HuH-7 (cell line): Measurements from ENCODE around the gene CROCC2.

Experiments used
- DNase-seq: peaks from one replicate; pipeline ENCODE4 v3.0.0; 2011; ENCODE audit warnings: low spot score

Gene CROCC2

GRCh38 chr2:240875228-240876034, 30.7 kb upstream of the CROCC2 start:
- no peak for DNase-seq

- no peak for DNase-seq
Observed at GRCh38 chr2:240876035-240876474, 30.1 kb upstream of the CROCC2 start.

DNA sequence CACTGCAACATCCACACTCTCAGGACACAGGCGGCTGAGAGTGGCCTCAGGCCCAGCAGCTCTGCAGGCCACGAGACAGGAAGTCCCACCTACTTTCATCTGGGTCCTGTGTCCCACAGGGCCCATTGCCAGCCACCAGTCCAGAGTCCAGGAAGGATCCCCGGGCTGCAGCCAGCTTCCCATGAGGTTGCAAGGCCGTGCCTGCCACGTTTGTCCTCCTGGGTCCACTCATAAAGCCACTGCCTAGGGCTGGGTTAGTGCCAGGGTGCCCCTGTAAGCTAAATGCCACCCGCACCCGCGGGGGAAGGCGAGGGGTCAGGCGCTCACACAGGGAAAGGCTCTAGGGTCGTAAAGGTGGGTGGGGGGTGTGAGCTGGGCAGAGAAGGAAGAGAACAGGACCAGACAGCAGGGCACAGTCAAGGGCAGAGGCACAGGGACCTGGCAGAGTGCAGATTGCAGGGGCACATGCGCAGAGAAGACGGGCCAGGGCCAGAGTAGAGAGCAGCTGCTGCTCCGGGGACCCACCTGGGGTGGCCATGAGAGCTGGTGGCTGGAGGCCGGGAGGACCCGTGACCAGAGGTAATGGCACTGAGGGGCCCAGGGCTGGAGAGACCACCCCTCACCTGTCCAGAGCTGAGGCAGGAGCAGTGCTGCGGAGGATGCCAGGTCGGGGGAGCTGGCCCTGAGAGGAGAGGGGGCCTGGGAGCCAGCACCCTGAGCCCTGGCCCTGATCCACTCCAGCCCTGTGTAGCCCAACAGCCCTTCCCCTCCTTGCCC, 29.5 kb upstream of the CROCC2 start:
- peak; percentile 50 for DNase-seq

DNA sequence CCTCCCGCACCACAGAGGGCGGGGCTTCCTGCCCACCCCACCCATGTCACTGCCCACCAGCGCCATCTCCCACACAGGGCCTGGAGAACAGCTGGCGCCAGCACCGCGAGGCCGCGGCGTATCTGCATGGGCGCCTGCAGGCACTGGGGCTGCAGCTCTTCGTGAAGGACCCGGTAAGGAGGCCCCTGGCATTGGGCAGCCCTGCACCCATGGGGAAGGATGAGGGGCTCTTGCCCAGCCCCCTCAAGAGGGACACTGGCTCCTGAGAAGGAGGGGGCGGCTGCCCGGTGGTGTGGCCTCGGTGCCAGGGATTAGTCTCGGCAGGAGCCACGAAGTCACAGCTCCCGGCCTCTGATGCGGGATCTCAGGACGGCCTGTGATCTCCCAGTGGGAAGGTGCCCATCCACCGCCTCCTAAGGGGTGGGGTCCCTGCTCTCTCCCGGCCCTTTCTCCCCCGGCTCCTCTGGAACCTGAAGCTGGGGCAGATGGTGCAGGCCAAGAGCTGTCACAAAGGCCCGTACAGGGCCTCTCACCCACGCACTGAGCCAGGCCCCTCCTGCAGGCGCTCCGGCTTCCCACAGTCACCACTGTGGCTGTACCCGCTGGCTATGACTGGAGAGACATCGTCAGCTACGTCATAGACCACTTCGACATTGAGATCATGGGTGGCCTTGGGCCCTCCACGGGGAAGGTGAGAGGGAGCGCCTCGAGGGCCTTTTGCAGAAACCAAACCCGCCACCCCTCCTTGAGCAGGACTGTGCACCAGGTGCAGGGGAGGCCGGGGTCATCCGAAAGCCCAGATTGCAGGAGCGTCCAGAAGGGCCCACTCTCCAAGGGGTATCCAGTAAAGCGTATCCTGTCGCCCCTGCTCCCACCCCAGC, 28.4 kb upstream of the CROCC2 start:
- no peak for DNase-seq

DNA sequence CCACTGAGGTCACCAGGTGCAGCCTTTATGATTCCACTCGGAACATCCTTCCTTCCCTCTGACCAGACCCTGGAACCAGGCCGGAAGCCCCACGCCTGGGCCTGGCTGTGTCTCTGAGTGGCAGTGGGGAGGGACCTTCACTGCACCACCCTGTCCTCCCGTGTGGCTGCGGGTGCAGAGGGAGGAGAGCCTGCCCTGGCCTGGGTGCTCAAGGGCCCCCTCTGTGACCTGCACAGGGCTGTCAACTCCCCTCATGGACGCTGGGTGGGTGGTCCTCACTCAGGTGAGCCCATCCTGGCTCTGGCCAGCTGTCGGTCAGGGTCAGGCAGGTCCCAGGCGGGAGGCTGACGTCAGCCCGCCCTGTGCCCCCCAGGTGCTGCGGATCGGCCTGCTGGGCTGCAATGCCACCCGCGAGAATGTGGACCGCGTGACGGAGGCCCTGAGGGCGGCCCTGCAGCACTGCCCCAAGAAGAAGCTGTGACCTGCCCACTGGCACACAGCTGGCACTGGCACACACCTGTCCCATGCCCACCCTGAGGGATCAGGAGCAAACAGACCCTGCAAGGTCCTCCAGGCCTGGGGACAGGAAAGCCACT, 27.7 kb upstream of the CROCC2 start:
- no peak for DNase-seq

GRCh38 chr2:240879105-240879504, 27.0 kb upstream of the CROCC2 start:
- no peak for DNase-seq

GRCh38 chr2:240881913-240882312, 24.2 kb upstream of the CROCC2 start:
- no peak for DNase-seq

- no peak for DNase-seq
Observed at GRCh38 chr2:240884221-240884620, 21.9 kb upstream of the CROCC2 start.

- no peak for DNase-seq
Observed at GRCh38 chr2:240884745-240885144, 21.4 kb upstream of the CROCC2 start.

GRCh38 chr2:240885566-240885965, 20.6 kb upstream of the CROCC2 start:
- no peak for DNase-seq

DNA sequence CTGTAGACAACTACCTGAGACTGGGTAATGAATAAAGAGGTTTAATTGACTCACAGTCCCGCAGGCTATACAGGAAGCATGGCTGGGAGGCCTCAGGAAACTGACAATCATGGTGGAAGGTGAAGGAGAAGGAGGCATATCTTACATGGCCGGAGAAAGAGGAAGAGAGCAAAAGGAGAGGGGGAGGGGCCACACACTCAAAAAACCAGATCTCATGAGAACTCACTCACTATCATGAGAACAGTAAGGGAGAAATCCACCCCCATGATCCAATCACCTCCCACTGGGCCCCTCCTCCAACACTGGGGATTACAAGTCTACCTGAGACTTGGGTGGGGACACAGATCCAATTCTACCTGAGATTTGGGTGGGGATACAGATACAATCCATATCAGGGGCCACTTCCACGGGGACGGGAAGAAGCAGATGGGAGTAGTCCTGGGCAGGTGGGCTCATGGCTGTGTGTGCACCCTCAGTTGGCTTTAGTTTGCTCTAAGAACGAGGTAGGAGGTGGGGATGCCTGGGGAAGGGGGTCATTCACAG, 20.0 kb upstream of the CROCC2 start:
- DNase-seq = no peak

- no peak for DNase-seq
Observed at GRCh38 chr2:240886678-240887609, 19.2 kb upstream of the CROCC2 start.

GRCh38 chr2:240887631-240888030, 18.5 kb upstream of the CROCC2 start:
- no peak for DNase-seq

- no peak for DNase-seq
Observed at GRCh38 chr2:240888130-240888889, 17.8 kb upstream of the CROCC2 start.

DNA sequence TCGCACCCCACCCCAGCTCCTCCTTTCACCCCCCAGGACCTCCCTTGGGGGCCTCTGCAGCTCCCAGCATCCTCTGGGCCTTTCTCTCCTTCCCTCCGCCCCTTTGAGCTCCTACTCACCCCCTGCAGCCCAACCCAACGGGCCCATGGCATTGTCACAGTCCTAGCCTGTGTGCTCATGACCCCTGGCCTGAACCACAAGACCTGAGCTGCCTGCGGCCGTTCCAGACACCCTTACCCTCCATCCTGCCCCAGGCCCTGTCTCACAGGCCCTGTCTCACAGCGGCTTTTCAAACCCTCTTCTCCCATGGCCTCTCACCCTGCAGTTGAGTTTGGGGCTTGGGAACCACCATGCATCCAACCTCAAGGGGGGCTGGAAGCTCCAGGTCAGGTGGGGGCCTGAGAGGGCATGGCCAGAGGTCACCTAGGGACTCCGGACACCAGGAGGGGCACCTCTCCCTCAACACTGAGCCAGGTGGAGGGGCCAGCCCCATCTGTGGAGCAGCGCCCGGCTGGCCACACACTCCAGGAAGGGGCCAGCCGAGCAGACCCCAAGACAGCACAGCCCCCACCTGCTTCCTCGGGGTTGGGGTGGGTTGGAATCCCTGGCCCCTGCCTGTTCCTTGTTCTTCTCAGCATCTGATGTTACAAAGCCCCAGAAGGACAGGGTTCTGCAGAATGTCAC, 17.1 kb upstream of the CROCC2 start:
- DNase-seq = no peak

GRCh38 chr2:240889601-240890560, 16.3 kb upstream of the CROCC2 start:
- no peak for DNase-seq

GRCh38 chr2:240890691-240891090, 15.4 kb upstream of the CROCC2 start:
- no peak for DNase-seq
